ENCODE results near the gene CTDSP2. TPM values are rescaled to one million over a fixed set of nuclear protein-coding genes. Genes with fewer than 3 reads are reported as not detected.
A peak's percentile ranks its signal among the peaks of the same experiment; 100 is the strongest.
"Not testable (repeated sequence)": the region's sequence is repeated elsewhere in the genome, so short reads cannot be mapped to it uniquely, and the experiment has no call there.

The CTDSP2 gene, protein sequence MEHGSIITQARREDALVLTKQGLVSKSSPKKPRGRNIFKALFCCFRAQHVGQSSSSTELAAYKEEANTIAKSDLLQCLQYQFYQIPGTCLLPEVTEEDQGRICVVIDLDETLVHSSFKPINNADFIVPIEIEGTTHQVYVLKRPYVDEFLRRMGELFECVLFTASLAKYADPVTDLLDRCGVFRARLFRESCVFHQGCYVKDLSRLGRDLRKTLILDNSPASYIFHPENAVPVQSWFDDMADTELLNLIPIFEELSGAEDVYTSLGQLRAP
- 150 TPM for total RNA-seq

DNA sequence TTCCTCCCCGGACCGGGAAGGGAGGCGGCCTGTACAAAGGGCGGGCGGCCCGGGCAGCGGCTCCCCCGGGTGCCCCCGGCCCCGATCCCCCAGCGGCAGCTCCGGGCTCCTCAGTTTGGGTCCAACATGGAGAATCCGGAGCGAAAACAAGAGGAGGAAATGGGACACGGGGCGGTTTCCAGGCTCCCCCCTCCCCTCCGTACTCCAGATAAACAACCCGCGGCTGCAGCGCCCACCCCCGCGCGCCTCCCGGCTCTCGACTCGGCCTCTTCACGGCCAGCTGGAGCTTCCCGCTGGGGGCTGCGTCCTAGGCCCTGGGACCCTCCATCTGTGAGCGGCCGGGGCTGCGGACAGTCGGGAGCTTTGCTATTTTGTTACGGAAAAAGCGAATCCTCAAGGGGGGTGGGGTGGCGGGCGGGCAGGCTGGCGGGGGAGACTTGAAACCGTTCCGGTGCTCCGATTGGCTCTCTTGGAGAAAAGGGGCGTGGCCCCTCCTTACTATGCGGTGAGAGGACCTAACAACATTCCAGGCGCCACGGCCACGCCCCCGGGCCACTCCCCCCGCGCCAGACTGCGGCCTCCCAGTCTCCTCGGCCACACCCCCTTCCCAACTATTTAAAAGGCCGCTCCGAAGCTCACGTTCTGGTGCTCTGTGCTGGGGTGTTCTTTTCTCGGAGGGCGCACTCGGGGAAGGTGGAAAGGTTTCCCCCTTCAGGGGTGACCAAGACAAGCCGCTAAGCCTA is at the start of gene CTDSP2:
Gene CTDSP2, minus strand, starts transcription at position 153 of the 743 bp plus-strand sequence. CDS start 294 bp downstream, outside the sequence.
- peak; percentile 99 for DNase-seq (ENCODE audit: low spot score)

- DNase-seq (ENCODE audit: low spot score): no peak
Measured at GRCh38 chr12:57896115-57896433, 49.5 kb upstream of the CTDSP2 start.

- DNase-seq (ENCODE audit: low spot score): no peak
Measured at GRCh38 chr12:57895389-57896114, 49.0 kb upstream of the CTDSP2 start.

GRCh38 chr12:57894399-57895292 is 48.1 kb upstream of the CTDSP2 start:
- no peak for DNase-seq (ENCODE audit: low spot score)

DNA sequence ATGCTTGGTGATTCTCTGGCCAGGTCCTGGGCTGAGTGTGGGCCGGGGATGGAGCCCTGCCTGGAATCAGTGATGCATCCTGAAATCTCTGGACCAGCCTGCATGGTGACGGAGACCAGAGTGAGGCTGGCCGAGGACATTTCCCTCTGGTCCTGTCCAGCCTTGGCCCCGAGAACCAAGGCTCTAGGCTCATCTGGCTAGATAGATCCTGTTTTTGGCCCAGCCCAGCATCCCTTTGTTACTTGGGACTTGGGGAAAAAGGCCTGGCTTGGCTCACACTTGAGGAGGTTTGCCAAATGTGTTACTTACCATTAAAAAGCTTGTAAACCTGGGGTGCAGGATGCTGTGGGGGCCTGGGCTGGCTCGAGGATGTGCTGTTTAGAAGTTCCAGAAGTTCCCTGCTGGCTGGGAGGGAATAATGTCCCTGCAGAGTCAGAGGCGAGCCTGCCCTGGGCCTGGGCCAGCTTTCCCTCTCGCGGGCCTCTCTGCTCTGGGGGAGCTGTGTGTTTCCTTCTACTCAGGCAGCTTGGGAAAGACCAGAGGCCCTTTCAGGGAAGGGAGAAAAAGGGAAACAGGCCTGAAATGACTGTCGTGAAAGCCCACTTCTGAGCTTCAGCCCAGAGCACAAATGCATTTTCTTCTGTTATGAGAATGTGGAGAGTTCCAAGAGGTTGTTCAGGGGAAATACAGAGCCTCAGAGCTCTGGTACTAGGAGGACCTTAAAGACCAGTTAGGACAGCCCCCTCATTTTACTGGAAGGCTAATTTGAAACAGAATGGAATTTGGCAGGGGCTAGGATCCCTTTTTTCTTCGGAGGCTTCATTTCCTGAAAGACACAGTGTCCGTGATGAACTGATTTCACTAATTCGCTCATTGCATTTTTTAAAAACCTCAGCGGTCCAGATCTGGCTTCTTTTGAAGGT is 47.2 kb upstream of the CTDSP2 start:
- DNase-seq (ENCODE audit: low spot score): peak; percentile 83

- DNase-seq (ENCODE audit: low spot score): no peak
Measured at GRCh38 chr12:57892232-57892972, 45.9 kb upstream of the CTDSP2 start.

DNA sequence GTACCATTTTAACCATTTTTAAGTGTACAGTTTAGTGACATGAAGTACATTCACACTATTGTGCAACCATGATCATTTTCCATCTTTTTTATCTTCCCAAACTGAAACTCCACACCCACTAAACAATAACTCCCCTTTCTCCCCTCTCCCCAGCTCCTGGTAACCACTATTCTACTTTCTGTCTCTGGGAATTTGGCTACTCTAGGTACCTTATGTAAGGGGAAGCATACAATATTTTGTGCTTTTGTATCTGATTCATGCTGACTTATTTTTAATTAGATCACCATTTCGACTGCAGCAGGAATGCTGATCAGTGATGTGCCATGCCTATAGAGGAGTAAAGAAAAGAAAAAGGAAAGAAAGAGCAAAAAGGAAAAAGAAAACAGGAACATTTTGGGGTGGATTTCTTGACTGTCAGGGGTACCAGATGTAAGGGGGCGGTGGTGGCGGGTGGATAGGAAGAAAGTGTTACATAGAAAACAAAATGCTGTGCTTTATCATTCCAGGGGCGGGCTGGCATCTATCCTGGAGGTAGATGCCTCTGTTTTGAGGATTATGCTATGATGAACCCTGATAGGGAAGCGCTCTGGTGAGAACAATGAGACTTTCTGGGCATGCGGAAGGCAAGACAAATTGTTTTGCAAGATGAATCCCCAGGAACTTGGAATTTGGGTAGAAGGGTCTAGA is 45.2 kb upstream of the CTDSP2 start:
- no peak for DNase-seq (ENCODE audit: low spot score)

DNA sequence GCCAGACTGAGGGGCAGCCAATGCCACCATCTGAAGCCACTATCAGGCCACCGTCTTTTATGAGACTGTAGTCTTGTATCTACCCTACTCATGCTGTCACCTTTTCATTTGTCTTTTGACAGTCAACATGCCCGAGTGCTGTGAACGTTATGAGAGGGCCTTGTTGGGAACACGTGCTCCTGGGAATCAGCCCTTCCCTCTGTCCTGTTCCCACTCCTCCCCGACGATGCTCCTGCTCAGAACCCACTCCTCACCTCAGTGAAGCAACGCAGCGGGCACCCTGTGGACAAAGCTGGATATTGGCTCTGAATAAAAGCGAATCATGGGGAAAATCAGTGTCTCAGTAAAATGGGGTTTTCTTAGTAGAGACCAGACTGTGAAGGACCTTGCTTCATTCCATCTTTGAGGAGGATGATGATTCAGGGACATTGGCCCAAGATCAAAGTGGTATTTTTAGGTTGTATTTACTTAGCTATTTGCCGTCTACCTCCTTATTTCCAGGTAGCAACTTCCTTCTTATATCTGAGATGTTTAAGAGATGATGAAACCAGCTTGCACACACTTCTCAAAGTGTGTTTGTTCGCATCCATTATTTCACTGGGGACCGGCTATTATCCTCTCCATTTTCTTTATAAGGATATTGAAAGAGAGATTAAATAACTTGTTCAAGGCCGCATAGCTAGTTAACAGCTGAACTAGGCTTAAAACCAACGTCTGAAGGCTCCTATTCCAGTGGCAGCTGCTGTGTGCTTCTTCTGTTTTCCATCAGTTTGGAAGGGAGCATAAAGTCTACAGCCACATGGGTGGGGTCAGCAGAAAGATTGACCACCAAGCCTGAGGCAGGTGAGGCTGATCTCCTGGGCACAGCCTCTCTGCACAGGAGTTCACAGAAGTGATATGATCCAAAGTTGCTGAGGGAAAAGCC is 43.9 kb upstream of the CTDSP2 start:
- DNase-seq (ENCODE audit: low spot score): no peak

DNA sequence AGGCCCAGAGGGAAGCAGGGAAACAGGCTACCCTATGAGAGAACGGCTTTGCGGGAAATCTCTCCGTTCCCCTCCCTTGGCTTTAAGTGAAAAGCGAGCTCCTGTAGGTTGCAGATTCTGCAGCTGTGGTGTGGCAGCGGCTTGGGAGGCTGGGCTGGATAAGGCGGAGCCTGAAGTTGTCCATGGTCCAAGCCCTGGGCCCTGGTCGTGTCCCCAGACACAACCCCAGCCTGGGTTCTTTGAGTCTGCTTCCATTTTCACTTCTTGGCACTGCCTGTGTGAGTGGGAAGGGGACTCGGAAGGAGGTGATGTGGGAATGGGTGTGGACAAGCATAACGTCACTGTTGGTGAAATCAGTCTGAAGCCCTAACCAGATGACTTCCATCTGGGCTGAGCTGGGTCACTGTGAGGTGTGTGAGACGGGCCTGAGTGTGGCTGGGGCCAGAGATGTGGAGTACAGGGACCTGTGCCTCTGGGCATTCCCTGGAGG is 43.0 kb upstream of the CTDSP2 start:
- DNase-seq (ENCODE audit: low spot score): peak; percentile 40

DNA sequence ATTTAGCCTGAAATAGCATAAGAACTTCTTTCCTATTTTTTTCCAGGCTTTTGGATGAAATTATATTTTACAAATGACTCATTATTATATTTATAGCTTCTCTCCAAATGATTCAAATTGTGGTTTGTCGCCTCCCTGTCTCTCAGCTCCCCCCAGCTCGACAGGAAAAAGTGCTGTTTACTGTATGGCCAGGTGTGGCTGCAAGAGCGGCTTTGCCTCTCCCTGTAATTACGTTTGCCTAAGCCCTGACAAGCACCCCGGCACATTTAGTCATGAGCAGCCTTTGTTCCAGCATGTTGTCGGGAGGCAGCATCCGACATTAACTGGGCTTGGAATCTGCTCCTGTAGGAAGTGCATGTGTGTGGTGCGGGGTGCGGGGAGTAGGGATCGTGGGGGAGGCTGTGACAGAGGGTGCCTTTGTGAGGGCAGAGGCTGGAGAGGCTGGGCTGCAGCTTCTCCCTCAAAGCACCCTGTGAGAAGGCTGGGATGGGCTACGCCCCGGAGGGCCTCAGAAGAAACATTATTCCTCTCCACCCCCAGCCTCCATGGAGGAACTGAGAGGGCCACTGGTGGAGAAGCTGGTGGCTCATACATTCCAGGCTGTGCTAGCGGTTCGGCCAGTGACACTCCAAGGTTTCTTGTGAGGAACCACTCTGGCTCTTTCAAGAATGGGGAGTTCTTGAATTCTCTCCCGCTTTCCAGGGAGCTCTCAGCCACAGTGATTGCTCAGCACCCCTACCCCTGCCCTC is 42.1 kb upstream of the CTDSP2 start:
- no peak for DNase-seq (ENCODE audit: low spot score)

- no peak for DNase-seq (ENCODE audit: low spot score)
Measured at GRCh38 chr12:57887631-57888408, 41.3 kb upstream of the CTDSP2 start.

GRCh38 chr12:57886964-57887363 is 40.4 kb upstream of the CTDSP2 start:
- DNase-seq (ENCODE audit: low spot score): not testable (repeated sequence)

DNA sequence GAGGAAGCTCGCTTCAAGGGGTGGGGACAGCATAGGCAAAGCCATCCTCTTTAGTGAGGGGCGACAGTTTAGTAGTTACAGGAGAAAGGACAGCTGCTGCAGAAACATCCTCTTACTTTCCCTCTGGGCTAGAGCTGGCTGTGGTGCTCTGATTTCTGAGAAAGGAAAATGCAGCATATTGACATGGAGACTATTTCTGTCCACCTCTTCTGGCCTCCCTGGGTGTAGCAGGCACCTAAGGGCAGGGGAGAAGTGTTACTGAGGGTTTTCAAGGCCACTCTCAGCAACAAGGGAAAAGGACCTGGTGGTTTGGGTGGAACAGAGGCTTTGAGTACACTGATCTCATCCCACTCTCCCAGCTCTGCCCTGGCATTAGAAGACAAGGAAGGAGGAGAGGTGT is 40.0 kb upstream of the CTDSP2 start:
- DNase-seq (ENCODE audit: low spot score): no peak

DNA sequence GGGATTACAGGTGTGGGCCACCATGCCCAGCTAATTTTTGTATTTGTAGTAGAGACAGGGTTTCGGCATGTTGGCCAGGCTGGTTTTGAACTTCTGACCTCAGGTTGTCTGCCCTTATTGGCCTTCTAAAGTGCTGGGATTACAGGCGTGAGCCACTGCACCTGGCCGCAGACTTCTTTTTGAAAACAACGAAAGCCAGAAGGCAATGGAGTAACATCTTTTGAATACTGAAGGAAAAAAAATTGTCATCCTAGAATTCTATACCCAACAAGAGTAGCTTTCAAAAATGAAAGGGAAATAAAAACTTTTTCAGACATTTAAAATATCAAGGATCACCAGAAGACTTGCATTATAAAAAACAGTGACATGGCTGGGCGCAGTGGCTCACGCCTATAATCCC is 38.7 kb upstream of the CTDSP2 start:
- no peak for DNase-seq (ENCODE audit: low spot score)

DNA sequence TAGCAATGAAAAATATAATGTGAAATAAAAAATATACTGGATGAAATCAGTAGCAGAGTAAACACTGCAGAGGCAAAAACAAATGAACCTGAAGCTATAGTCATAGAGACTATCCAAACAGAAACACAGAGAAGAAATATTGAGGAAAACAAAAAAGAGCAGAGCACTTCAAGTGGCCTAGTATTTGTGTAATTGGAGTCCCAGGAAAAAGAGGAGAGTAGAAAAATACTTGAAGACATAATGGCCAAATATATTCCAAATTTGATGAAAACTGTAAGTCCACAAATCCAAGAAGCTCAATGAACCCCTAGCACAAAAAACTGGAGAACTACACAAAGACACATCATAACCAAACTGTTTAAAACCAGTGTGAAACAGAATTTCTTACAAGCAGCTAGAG is 37.2 kb upstream of the CTDSP2 start:
- DNase-seq (ENCODE audit: low spot score): no peak

GRCh38 chr12:57883057-57883456 is 36.5 kb upstream of the CTDSP2 start:
- no peak for DNase-seq (ENCODE audit: low spot score)

DNA sequence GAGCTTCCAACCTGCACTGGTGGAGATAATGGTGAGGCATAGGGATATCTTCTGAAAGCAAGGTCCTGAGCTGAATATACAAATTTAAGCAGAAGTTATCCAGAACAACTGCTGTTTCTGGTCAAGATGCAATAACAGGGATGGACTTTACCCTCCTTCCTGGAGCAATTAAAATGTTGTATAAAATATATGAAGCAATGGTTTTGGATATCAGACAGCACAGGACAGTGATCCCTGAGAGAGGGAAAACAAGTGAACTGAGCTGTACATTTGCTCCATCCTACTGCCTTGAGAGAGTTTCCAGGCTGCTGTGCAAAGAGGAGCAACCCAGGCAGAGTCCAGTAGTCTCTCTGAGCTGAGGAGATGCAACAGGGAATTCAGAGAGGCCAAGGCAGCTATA is 36.0 kb upstream of the CTDSP2 start:
- DNase-seq (ENCODE audit: low spot score): no peak
